ENCODE measurements around the gene RAB4A.

The RAB4A gene

DNA sequence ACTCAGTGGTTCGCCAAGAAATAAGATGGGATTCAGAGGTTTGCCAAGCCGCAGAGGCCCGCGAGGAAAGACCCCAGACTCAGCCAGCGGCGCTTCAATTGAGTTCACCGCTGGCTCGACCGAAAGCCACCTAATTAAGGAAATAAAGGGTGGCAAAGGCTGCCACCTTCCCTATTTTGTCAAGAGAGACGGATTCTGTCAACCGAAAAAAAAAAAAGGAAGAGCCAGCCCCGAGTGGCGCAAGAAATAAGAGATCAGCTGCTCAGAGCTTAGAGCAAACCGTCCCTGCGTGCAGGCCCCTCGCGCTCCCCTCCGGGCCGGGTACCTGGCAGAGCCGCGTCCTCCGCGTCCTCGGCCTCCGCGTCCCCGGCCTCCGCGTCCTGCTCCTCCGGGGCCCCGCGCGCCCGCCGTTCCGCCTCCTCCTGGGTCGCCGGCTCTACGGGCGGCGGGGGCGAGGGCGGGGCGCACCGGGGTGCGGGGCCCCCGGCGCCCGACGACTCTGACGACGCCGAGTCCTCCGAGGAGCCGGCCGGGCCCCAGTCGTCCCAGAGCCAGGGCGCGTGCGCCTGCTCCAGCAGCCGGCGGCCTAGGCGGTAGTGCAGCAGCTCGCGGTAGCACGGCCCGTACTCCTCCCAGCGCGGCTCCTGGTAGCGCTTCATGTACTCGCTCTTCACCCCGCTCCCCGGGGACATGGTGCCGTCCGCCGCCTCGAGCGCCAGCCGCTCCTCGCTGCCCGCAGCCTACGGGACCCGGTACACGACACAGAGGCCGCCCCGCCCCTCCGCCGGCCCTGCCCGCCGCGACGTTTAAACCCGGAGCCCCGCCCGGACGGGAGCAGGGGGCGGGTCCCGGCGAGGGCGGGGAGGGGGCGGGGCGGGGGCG lies 71.1 kb downstream of the RAB4A start:
- peak; percentile 39 to 63 for DNase-seq

GRCh38 chr1:229342656-229343569 lies 72.0 kb downstream of the RAB4A start, which contains the start of gene CCSAP:
CCSAP (minus strand) TSS chr1:229343047; CDS start chr1:229342465, 582 bp downstream.
- peak; percentile 36 to 58 for DNase-seq

DNA sequence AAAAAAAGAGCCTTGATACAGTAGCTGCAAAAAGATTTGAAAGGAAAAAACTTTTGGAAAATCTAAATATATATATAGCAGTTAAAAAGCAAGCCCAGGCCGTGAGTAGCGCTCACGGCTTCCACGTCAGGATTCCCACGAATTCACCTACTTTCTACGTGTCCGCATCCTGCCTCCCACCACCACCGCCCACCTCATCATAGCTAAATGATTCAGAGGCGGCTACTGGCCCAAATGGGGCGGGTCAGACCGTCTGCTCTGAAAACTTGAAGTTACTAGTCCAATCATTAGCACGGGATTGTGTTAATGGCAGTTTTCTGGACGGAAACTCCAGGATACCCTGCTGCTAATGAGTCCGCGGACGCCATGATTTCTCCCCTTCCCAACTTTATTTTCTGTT lies 73.2 kb downstream of the RAB4A start:
- DNase-seq, result no peak

- no peak for DNase-seq
Observed at GRCh38 chr1:229344937-229345684, 74.2 kb downstream of the RAB4A start.

DNA sequence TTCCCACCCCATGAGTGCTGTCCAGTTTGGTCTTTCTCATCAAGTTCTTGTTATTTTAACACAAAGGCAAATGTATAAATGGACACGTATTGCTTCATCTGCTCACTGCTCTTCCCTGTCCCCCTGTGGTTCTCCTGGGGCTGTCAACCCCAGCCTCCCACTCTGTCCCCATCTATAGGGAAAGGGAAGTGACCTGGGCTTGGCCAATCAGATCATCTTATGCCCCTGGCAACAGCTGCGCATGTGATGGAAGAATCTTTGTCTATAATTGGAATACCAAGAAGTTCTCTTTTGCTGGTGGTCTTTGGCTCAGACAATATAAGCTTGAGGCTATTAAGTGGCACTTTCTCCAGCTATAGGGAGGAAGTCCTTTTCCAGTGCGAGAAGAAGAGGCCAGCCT lies 76.6 kb downstream of the RAB4A start:
- no peak for DNase-seq

DNA sequence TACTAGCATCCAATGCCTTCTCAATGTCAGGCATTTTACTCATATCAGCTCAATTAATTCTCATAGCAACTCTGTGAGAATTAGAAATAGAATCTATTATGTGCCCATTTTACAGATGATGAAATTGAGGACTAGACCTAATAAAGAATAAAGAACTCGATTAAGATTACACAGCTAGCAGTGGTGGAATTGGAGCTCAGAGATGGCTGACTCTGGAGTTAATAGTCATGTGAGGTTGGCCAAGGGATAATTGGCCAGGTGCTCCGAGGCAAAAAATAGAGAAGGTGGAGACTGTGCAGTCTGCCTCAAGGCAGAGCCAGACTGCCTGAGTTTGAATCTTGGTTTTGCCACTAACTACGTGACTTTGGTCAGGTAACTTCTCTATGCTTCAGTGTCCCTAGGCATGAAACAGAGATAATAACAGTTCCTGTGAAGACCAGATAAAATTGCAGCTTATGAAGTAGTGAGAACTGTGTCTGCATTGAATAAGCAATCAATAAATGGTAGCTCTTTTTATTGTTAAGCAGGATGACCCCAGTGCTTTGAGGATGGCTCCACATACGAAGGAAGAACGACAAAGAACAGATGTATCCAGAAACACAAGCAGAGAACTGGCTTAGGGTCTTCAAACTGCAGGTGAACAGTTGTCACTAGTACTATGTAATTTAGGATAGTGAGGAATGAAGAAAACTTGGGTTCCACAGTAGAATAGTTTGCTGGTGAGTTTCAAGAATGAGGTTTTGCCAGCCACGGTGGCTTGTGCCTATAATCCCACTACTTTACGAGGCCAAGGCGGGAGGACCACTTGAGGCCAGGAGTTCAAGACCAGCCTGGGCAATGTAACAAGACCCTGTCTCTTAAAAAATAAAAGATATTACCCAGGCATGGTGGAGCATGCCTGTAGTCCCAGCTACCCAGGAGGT lies 78.8 kb downstream of the RAB4A start:
- no peak for DNase-seq

DNA sequence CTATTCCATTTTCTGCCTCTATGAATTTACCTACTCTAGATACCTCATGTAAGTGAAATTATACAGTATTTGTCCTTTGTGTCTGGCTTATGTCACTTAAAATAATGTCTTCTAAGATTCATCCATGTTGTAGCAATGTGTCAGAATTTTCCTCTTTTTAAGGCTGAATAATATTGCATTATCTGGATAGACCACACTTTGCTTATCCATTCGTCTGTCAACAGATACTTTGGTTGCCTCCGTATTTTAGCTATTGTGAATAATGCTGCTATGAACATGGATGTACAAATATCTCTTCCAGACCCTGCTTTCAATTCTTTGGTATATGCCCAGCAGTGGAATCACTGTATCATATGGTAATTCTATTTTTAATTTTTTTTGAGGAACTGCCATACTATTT lies 82.1 kb downstream of the RAB4A start:
- no peak for DNase-seq

- no peak for DNase-seq
Observed at GRCh38 chr1:229354226-229354625, 83.3 kb downstream of the RAB4A start.

Data from bone marrow (tissue), 2 donors.